Liver (tissue), 9 donors: ENCODE data around the gene LRRFIP2. TPM values are rescaled to one million over a fixed set of nuclear protein-coding genes. Genes with fewer than 3 reads are reported as not detected.

Experiments used
- DNase-seq: peaks from one replicate; pipeline ENCODE4 v3.0.0-alpha.2; 2017; ENCODE audit warnings: low spot score
- H3K27ac ChIP-seq, 2 donors: one replicate each; pipeline ENCODE4 v1.7.0; 2013; ENCODE audit warnings: inconsistent platforms in 2 of 2, low read length in 2 of 2, control low read depth in 1 of 2, low read depth in 1 of 2, mild to moderate bottlenecking in 1 of 2
- H3K27me3 ChIP-seq, 4 donors: one replicate each; pipeline versions ENCODE4 v1.6.1 to v1.7.0; 2013; ENCODE audit warnings: low read length in 3 of 4, inconsistent platforms in 1 of 4, mild to moderate bottlenecking in 1 of 4, moderate library complexity in 1 of 4; ENCODE audit not compliant: control insufficient read depth in 4 of 4, insufficient read depth in 4 of 4
- H3K36me3 ChIP-seq, 4 donors: one replicate each; pipeline versions ENCODE4 v1.6.1 to v1.7.0; 2013; ENCODE audit warnings: low read length in 3 of 4, mild to moderate bottlenecking in 3 of 4, low read depth in 1 of 4, moderate library complexity in 1 of 4; ENCODE audit not compliant: control insufficient read depth in 4 of 4, insufficient read depth in 3 of 4
- H3K4me1 ChIP-seq, 4 donors: one replicate each; pipeline versions ENCODE4 v1.6.1 to v1.7.0; 2013; ENCODE audit warnings: low read length in 3 of 4, mild to moderate bottlenecking in 3 of 4, moderate library complexity in 1 of 4; ENCODE audit not compliant: control insufficient read depth in 4 of 4, insufficient read depth in 4 of 4
- H3K4me3 ChIP-seq, 3 donors: one replicate each; pipeline versions ENCODE4 v1.6.1 to v1.7.0; 2013; ENCODE audit warnings: low read length in 3 of 3, control low read depth in 1 of 3, low read depth in 1 of 3, mild to moderate bottlenecking in 1 of 3
- H3K9ac ChIP-seq, 2 donors: one replicate each; pipeline ENCODE4 v1.7.0; 2013; ENCODE audit warnings: low read length in 2 of 2, mild to moderate bottlenecking in 2 of 2, moderate library complexity in 2 of 2, control low read depth in 1 of 2, low read depth in 1 of 2
- H3K9me3 ChIP-seq, 4 donors: one replicate each; pipeline versions ENCODE4 v1.6.1 to v1.7.0; 2013; ENCODE audit warnings: low read length in 3 of 4; ENCODE audit not compliant: control insufficient read depth in 4 of 4
- ATF3 ChIP-seq: IDR thresholded peaks from 2 replicates; pipeline ENCODE4 v1.6.1; 2016; ENCODE audit warnings: antibody characterized with exemption
- CTCF ChIP-seq: fragments of 150-350 bp; IDR thresholded peaks from 2 replicates; pipeline ENCODE4 v1.5.1; 2017; ENCODE audit warnings: improper control_type of control experiment, low read depth, low read length; ENCODE audit not compliant: missing input control
- EGR1 ChIP-seq, 2 donors: IDR thresholded peaks; 2 replicates each; pipeline ENCODE4 v1.6.1; 2016 to 2018; ENCODE audit warnings: antibody characterized with exemption in 2 of 2, low read depth in 2 of 2
- FOXA1 ChIP-seq: IDR thresholded peaks from 2 replicates; pipeline ENCODE4 v1.6.1; 2016; ENCODE audit warnings: antibody characterized with exemption
- FOXA2 ChIP-seq: IDR thresholded peaks from 2 replicates; pipeline ENCODE4 v1.6.1; 2016; ENCODE audit warnings: antibody characterized with exemption
- GABPA ChIP-seq, 2 donors: IDR thresholded peaks in 1 of 2; conservative IDR thresholded peaks in 1 of 2; 2 replicates each; pipeline ENCODE4 v1.6.1; 2016; ENCODE audit warnings: antibody characterized with exemption in 2 of 2, mild to moderate bottlenecking in 1 of 2, moderate library complexity in 1 of 2
- HNF4A ChIP-seq, 2 donors: conservative IDR thresholded peaks; 2 replicates each; pipeline ENCODE4 v1.6.1; 2016; ENCODE audit warnings: antibody characterized with exemption in 2 of 2, mild to moderate bottlenecking in 2 of 2
- HNF4G ChIP-seq: IDR thresholded peaks from 2 replicates; pipeline ENCODE4 v1.6.1; 2016; ENCODE audit warnings: antibody characterized with exemption
- JUND ChIP-seq, 2 donors: IDR thresholded peaks; 2 replicates each; pipeline ENCODE4 v1.6.1; 2016; ENCODE audit warnings: antibody characterized with exemption in 2 of 2
- MAX ChIP-seq: IDR thresholded peaks from 2 replicates; pipeline ENCODE4 v1.6.1; 2016; ENCODE audit warnings: antibody characterized with exemption
- NR2F2 ChIP-seq: IDR thresholded peaks from 2 replicates; pipeline ENCODE4 v1.6.1; 2016; ENCODE audit warnings: antibody characterized with exemption
- RAD21 ChIP-seq, 2 donors: IDR thresholded peaks; 2 replicates each; pipeline ENCODE4 v1.6.1; 2016; ENCODE audit warnings: antibody characterized with exemption in 2 of 2, mild to moderate bottlenecking in 2 of 2
- RXRA ChIP-seq, 2 donors: IDR thresholded peaks; 2 replicates each; pipeline ENCODE4 v1.6.1; 2017 to 2018; ENCODE audit warnings: antibody characterized with exemption in 2 of 2, mild to moderate bottlenecking in 1 of 2
- SP1 ChIP-seq: IDR thresholded peaks from 2 replicates; pipeline ENCODE4 v1.6.1; 2018; ENCODE audit warnings: antibody characterized with exemption, mild to moderate bottlenecking
- TAF1 ChIP-seq: conservative IDR thresholded peaks from 2 replicates; pipeline ENCODE4 v1.6.1; 2016; ENCODE audit warnings: antibody characterized with exemption, mild to moderate bottlenecking
- YY1 ChIP-seq: IDR thresholded peaks from 2 replicates; pipeline ENCODE4 v1.6.1; 2016; ENCODE audit warnings: antibody characterized with exemption, mild to moderate bottlenecking
- WGBS: extraction: QIAGEN DNeasy Blood & Tissue Kit; methylation state at CpG from one replicate; pipeline ENCODE4 v1.1.7; 2013; 5-methylcytosine and 5-hydroxymethylcytosine counted together
- polyA plus RNA-seq, 2 donors: library from polyadenylated mRNA; stranded (reverse) in 1 of 2; unstranded in 1 of 2; fragments of 200-250 nt in 1 of 2; fragments of >200 nt in 1 of 2; fragmentation: Nextera tagmentation in 1 of 2; extraction: Ambion mirVana in 1 of 2; gene quantifications; one replicate each; pipeline versions ENCODE4 v1.2.1 to v1.2.3, GENCODE V29; 2013 to 2015
- total RNA-seq, 2 donors: library from RNA; depleted of rRNA; stranded (reverse); fragments of >200 nt; gene quantifications; one replicate each; pipeline ENCODE4 v1.2.3, GENCODE V29; 2014
- TF ChIP-seq, protein P1 (sequence below): IDR thresholded peaks from 2 replicates; pipeline ENCODE4 v1.6.1; 2016; ENCODE audit warnings: antibody characterized with exemption
- TF ChIP-seq, protein P2 (sequence below): IDR thresholded peaks from 2 replicates; pipeline ENCODE4 v1.6.1; 2016; ENCODE audit warnings: antibody characterized with exemption, mild to moderate bottlenecking
- donor health status: healthy.
- donor health status: healthy.
- donor health status: healthy.
- donor health status: healthy.
- donor health status: healthy.

The LRRFIP2 gene
- total and polyA plus RNA-seq, 4 donors, result 22.6 to 56.9 (median 39.8) TPM

DNA sequence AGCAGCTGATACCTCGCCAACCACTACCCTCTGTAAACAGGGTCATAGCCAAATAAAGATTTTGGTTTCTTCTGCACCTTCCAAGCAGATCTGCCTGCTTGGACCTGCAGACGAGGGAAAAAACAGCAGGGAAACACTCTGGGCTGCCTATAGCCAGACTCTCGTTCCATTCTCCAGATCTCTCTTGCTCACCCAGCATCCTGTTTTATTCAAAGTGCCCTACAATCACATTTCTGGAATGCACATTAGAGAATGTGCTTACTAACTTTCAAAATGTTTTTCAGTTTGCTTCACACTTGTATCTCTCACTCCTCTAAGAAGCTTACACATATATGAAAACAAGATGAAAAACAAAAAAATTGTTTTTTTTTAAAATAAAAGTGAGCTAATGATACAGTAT, 109.6 kb downstream of the LRRFIP2 start (continued):
- TF ChIP-seq, protein P1, sequence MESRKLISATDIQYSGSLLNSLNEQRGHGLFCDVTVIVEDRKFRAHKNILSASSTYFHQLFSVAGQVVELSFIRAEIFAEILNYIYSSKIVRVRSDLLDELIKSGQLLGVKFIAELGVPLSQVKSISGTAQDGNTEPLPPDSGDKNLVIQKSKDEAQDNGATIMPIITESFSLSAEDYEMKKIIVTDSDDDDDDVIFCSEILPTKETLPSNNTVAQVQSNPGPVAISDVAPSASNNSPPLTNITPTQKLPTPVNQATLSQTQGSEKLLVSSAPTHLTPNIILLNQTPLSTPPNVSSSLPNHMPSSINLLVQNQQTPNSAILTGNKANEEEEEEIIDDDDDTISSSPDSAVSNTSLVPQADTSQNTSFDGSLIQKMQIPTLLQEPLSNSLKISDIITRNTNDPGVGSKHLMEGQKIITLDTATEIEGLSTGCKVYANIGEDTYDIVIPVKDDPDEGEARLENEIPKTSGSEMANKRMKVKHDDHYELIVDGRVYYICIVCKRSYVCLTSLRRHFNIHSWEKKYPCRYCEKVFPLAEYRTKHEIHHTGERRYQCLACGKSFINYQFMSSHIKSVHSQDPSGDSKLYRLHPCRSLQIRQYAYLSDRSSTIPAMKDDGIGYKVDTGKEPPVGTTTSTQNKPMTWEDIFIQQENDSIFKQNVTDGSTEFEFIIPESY, result no peak

DNA sequence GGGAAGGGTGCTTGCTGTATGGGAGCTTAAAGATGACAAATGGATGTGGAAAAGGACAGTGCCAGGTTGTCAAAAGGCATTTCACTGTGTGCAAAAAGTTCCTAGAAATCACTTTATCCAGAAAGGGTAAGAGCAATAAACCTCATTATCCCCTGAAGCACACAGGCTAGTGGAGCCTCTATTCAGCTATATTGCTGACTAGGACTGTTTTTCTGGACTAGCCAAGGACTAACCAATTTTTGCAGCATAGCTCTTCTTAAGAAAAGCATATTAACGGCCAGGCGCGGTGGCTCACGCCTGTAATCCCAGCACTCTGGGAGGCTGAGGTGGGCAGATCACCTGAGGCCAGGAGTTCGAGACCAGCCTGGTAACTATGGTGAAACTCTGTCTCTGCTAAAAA, 116.3 kb downstream of the LRRFIP2 start:
- TF ChIP-seq EGR1 (IDR thresholded peaks at IDR 0.05; ENCODE audit: low read depth in 2 of 2), result no peak
- TF ChIP-seq SP1, result no peak
- TF ChIP-seq RXRA (IDR thresholded peaks at IDR 0.05), result no peak
- no peak for TF ChIP-seq HNF4G
- TF ChIP-seq, protein P2, sequence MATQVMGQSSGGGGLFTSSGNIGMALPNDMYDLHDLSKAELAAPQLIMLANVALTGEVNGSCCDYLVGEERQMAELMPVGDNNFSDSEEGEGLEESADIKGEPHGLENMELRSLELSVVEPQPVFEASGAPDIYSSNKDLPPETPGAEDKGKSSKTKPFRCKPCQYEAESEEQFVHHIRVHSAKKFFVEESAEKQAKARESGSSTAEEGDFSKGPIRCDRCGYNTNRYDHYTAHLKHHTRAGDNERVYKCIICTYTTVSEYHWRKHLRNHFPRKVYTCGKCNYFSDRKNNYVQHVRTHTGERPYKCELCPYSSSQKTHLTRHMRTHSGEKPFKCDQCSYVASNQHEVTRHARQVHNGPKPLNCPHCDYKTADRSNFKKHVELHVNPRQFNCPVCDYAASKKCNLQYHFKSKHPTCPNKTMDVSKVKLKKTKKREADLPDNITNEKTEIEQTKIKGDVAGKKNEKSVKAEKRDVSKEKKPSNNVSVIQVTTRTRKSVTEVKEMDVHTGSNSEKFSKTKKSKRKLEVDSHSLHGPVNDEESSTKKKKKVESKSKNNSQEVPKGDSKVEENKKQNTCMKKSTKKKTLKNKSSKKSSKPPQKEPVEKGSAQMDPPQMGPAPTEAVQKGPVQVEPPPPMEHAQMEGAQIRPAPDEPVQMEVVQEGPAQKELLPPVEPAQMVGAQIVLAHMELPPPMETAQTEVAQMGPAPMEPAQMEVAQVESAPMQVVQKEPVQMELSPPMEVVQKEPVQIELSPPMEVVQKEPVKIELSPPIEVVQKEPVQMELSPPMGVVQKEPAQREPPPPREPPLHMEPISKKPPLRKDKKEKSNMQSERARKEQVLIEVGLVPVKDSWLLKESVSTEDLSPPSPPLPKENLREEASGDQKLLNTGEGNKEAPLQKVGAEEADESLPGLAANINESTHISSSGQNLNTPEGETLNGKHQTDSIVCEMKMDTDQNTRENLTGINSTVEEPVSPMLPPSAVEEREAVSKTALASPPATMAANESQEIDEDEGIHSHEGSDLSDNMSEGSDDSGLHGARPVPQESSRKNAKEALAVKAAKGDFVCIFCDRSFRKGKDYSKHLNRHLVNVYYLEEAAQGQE, result no peak
- TF ChIP-seq, protein P1, result no peak
- no peak for TF ChIP-seq FOXA1
- no peak for TF ChIP-seq MAX
- TF ChIP-seq CTCF, result no peak
- TF ChIP-seq FOXA2, result no peak
- TF ChIP-seq RAD21 (IDR thresholded peaks at IDR 0.05), result no peak
- no peak for TF ChIP-seq GABPA (IDR thresholded peaks at IDR 0.05 in 1 of 2, conservative IDR thresholded peaks at IDR 0.05 in 1 of 2)
- no peak for TF ChIP-seq NR2F2
- TF ChIP-seq ATF3, result no peak
- TF ChIP-seq HNF4A (conservative IDR thresholded peaks at IDR 0.05), result no peak
- TF ChIP-seq YY1, result no peak
- no peak for TF ChIP-seq TAF1
- TF ChIP-seq JUND (IDR thresholded peaks at IDR 0.05), result no peak
- no peak for DNase-seq
- Histone ChIP-seq H3K27me3 (no peaks in the 10 kb centered on the region), H3K36me3 (peaks cover 11 to 37% (median 30%) of the 10 kb centered on the region in 4 donors), H3K9ac (no peak overlapping the region), H3K4me1 (peaks cover 0 to 8% (median 5%) of the 10 kb centered on the region in 4 donors), H3K27ac (no peak overlapping the region), H3K4me3 (no peak overlapping the region), H3K9me3 (no peaks in the 10 kb centered on the region)
- WGBS, result 96% methylated on average over 5 of the region's 5 CpGs
